ENCODE data around the gene PPP1R12B.
A peak's percentile ranks its signal among the peaks of the same experiment; 100 is the strongest.

The PPP1R12B gene

GRCh38 chr1:202348509-202349205 is at the start of gene PPP1R12B:
Gene PPP1R12B (plus strand): TSS chr1:202348699. CDS start chr1:202348852, 153 bp downstream.
- H3K36me3 Mint-ChIP-seq (ENCODE audit: low read depth), result peaks cover 8% of the 10 kb centered on the region

GRCh38 chr1:202302166-202302565 is 46.3 kb upstream of the PPP1R12B start:
- Mint-ChIP-seq H3K4me3 (no peak overlapping the region), H3K9me3 (no peaks in the 10 kb centered on the region), H3K4me1 (ENCODE audit: low read depth) (no peaks in the 10 kb centered on the region), H3K27ac (no peak overlapping the region), H3K27me3 (no peaks in the 10 kb centered on the region), H3K36me3 (ENCODE audit: low read depth) (no peaks in the 10 kb centered on the region)
- no peak for DNase-seq

More at GRCh38 chr1:202348509-202349205, at the start of gene PPP1R12B:
- Mint-ChIP-seq H3K27me3 (no peaks in the 10 kb centered on the region), H3K27ac (peak within 1 kb of the TSS; percentile 95), H3K9me3 (no peaks in the 10 kb centered on the region), H3K4me3 (peak within 1 kb of the TSS; percentile 94), H3K4me1 (ENCODE audit: low read depth) (peaks cover 34% of the 10 kb centered on the region)
- peak; percentile 94 for DNase-seq

GRCh38 chr1:202304375-202304774 is 44.1 kb upstream of the PPP1R12B start:
- H3K27ac Mint-ChIP-seq, result no peak overlapping the region
- no peaks in the 10 kb centered on the region for H3K36me3 Mint-ChIP-seq (ENCODE audit: low read depth)
- H3K9me3 Mint-ChIP-seq, result no peaks in the 10 kb centered on the region
- no peak for DNase-seq
- no peaks in the 10 kb centered on the region for H3K4me1 Mint-ChIP-seq (ENCODE audit: low read depth)
- H3K4me3 Mint-ChIP-seq, result no peak overlapping the region
- no peaks in the 10 kb centered on the region for H3K27me3 Mint-ChIP-seq

GRCh38 chr1:202305168-202305567 is 43.3 kb upstream of the PPP1R12B start:
- Mint-ChIP-seq H3K27ac (no peak overlapping the region), H3K27me3 (no peaks in the 10 kb centered on the region), H3K4me3 (no peak overlapping the region), H3K36me3 (ENCODE audit: low read depth) (no peaks in the 10 kb centered on the region), H3K9me3 (no peaks in the 10 kb centered on the region), H3K4me1 (ENCODE audit: low read depth) (no peaks in the 10 kb centered on the region)
- DNase-seq, result no peak

GRCh38 chr1:202306535-202307345 is 41.8 kb upstream of the PPP1R12B start:
- peaks cover under 1% of the 10 kb centered on the region for H3K4me1 Mint-ChIP-seq (ENCODE audit: low read depth)
- H3K9me3 Mint-ChIP-seq, result no peaks in the 10 kb centered on the region
- no peaks in the 10 kb centered on the region for H3K27me3 Mint-ChIP-seq
- no peak for DNase-seq
- no peak overlapping the region for H3K27ac Mint-ChIP-seq
- no peaks in the 10 kb centered on the region for H3K36me3 Mint-ChIP-seq (ENCODE audit: low read depth)
- no peak overlapping the region for H3K4me3 Mint-ChIP-seq

GRCh38 chr1:202310071-202310725 is 38.3 kb upstream of the PPP1R12B start:
- no peaks in the 10 kb centered on the region for H3K27me3 Mint-ChIP-seq
- DNase-seq, result no peak
- H3K4me3 Mint-ChIP-seq, result no peak overlapping the region
- H3K4me1 Mint-ChIP-seq (ENCODE audit: low read depth), result peaks cover 3% of the 10 kb centered on the region
- H3K27ac Mint-ChIP-seq, result no peak overlapping the region
- no peaks in the 10 kb centered on the region for H3K36me3 Mint-ChIP-seq (ENCODE audit: low read depth)
- H3K9me3 Mint-ChIP-seq, result no peaks in the 10 kb centered on the region

GRCh38 chr1:202310746-202311145 is 37.8 kb upstream of the PPP1R12B start:
- no peaks in the 10 kb centered on the region for H3K27me3 Mint-ChIP-seq

GRCh38 chr1:202311875-202312635 is 36.4 kb upstream of the PPP1R12B start:
- no peaks in the 10 kb centered on the region for H3K27me3 Mint-ChIP-seq
- DNase-seq, result no peak
- no peaks in the 10 kb centered on the region for H3K9me3 Mint-ChIP-seq
- no peak overlapping the region for H3K27ac Mint-ChIP-seq
- H3K4me3 Mint-ChIP-seq, result no peak overlapping the region
- H3K36me3 Mint-ChIP-seq (ENCODE audit: low read depth), result no peaks in the 10 kb centered on the region
- peaks cover 3% of the 10 kb centered on the region for H3K4me1 Mint-ChIP-seq (ENCODE audit: low read depth)

More at GRCh38 chr1:202310746-202311145, 37.8 kb upstream of the PPP1R12B start:
- Mint-ChIP-seq H3K4me1 (ENCODE audit: low read depth) (peaks cover 3% of the 10 kb centered on the region), H3K9me3 (no peaks in the 10 kb centered on the region), H3K36me3 (ENCODE audit: low read depth) (no peaks in the 10 kb centered on the region), H3K4me3 (no peak overlapping the region), H3K27ac (no peak overlapping the region)
- DNase-seq, result no peak

GRCh38 chr1:202315576-202316168 is 32.8 kb upstream of the PPP1R12B start:
- peak; percentile 80 for DNase-seq
- Mint-ChIP-seq H3K4me1 (ENCODE audit: low read depth) (peaks cover 11% of the 10 kb centered on the region), H3K9me3 (no peaks in the 10 kb centered on the region), H3K27ac (no peak overlapping the region), H3K36me3 (ENCODE audit: low read depth) (no peaks in the 10 kb centered on the region), H3K4me3 (no peak overlapping the region), H3K27me3 (no peaks in the 10 kb centered on the region)

GRCh38 chr1:202316186-202316585 is 32.3 kb upstream of the PPP1R12B start:
- Mint-ChIP-seq H3K9me3 (no peaks in the 10 kb centered on the region), H3K27ac (no peak overlapping the region), H3K36me3 (ENCODE audit: low read depth) (no peaks in the 10 kb centered on the region), H3K4me3 (no peak overlapping the region), H3K4me1 (ENCODE audit: low read depth) (peaks cover 11% of the 10 kb centered on the region), H3K27me3 (no peaks in the 10 kb centered on the region)
- no peak for DNase-seq

GRCh38 chr1:202317941-202318925 is 30.3 kb upstream of the PPP1R12B start:
- Mint-ChIP-seq H3K4me1 (ENCODE audit: low read depth) (peaks cover 8% of the 10 kb centered on the region), H3K9me3 (no peaks in the 10 kb centered on the region), H3K36me3 (ENCODE audit: low read depth) (no peaks in the 10 kb centered on the region), H3K27ac (no peak overlapping the region), H3K4me3 (no peak overlapping the region), H3K27me3 (no peaks in the 10 kb centered on the region)
- no peak for DNase-seq

GRCh38 chr1:202319381-202320080 is 29.0 kb upstream of the PPP1R12B start:
- Mint-ChIP-seq H3K9me3 (no peaks in the 10 kb centered on the region), H3K27me3 (no peaks in the 10 kb centered on the region), H3K4me3 (no peak overlapping the region), H3K4me1 (ENCODE audit: low read depth) (peaks cover 8% of the 10 kb centered on the region), H3K27ac (no peak overlapping the region), H3K36me3 (ENCODE audit: low read depth) (no peaks in the 10 kb centered on the region)
- DNase-seq, result no peak

GRCh38 chr1:202320081-202320405 is 28.5 kb upstream of the PPP1R12B start:
- no peaks in the 10 kb centered on the region for H3K9me3 Mint-ChIP-seq
- DNase-seq, result no peak
- H3K27ac Mint-ChIP-seq, result no peak overlapping the region
- H3K27me3 Mint-ChIP-seq, result no peaks in the 10 kb centered on the region
- no peaks in the 10 kb centered on the region for H3K36me3 Mint-ChIP-seq (ENCODE audit: low read depth)
- peaks cover 8% of the 10 kb centered on the region for H3K4me1 Mint-ChIP-seq (ENCODE audit: low read depth)
- H3K4me3 Mint-ChIP-seq, result no peak overlapping the region

Measured in activated T-cell treated with anti-CD3 and anti-CD28 coated beads, Interleukin-2, amount 50 U/mL, for 24 hours (primary cell).